ENCODE measurements around the gene PPM1D.

The PPM1D gene

DNA sequence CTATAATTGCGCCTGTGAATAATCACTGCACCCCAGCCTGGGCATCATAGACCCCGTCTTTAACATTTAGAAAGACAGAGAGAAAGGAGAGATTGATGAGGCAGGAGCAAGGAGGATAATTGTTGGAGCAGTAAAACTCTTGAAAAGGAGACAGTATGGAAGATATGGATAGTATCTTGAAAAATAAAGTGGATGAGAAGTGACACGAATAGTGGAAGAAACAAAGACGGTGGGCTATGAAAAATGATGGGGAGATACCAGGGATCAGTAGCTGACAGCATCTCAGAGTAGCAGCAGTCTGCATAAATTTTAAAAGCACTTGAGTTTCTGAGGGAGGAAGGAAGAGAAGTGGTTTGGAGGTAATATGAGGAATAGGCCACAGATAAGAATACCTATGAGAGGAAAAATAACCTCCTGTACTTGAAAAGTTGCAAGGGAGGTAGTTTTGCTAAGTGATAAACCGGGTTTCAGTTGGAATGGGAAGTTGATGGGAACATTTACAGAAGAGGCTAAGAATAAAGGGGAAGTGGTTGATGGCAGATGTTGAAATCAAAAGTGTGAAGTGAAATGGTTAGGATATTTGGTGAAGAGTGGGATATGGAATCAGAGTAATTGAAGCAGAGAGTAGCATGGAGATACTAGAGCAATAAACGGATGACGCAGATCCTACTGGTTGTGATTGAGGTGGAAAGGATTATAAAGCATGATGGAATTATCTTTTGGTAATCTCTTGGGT is 1.8 kb upstream of the PPM1D start (continued):
- TF ChIP-seq, protein P1, sequence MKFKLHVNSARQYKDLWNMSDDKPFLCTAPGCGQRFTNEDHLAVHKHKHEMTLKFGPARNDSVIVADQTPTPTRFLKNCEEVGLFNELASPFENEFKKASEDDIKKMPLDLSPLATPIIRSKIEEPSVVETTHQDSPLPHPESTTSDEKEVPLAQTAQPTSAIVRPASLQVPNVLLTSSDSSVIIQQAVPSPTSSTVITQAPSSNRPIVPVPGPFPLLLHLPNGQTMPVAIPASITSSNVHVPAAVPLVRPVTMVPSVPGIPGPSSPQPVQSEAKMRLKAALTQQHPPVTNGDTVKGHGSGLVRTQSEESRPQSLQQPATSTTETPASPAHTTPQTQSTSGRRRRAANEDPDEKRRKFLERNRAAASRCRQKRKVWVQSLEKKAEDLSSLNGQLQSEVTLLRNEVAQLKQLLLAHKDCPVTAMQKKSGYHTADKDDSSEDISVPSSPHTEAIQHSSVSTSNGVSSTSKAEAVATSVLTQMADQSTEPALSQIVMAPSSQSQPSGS (tag by site-specific recombination; IDR thresholded peaks at IDR 0.05; ENCODE audit: low read depth) = no peak
- TF ChIP-seq, protein P2, sequence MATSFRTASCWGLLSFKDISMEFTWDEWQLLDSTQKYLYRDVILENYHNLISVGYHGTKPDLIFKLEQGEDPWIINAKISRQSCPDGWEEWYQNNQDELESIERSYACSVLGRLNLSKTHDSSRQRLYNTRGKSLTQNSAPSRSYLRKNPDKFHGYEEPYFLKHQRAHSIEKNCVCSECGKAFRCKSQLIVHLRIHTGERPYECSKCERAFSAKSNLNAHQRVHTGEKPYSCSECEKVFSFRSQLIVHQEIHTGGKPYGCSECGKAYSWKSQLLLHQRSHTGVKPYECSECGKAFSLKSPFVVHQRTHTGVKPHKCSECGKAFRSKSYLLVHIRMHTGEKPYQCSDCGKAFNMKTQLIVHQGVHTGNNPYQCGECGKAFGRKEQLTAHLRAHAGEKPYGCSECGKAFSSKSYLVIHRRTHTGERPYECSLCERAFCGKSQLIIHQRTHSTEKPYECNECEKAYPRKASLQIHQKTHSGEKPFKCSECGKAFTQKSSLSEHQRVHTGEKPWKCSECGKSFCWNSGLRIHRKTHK (tag by site-specific recombination; IDR thresholded peaks at IDR 0.05) = no peak
- TF ChIP-seq ZNF221 (tag by site-specific recombination; IDR thresholded peaks at IDR 0.05; ENCODE audit: borderline replicate concordance) (no peak), ZNF362 (tag by site-specific recombination; IDR thresholded peaks at IDR 0.05) (no peak), ZSCAN23 (tag by site-specific recombination; IDR thresholded peaks at IDR 0.05) (no peak), ZNF792 (tag by site-specific recombination; IDR thresholded peaks at IDR 0.05) (no peak), ZNF660 (tag by site-specific recombination; IDR thresholded peaks at IDR 0.05) (no peak), ZNF138 (tag by site-specific recombination; IDR thresholded peaks at IDR 0.05; ENCODE audit: borderline replicate concordance) (no peak), SETDB1 (IDR thresholded peaks at IDR 0.05; ENCODE audit: insufficient read length, low read length) (no peak), ZSCAN18 (tag by site-specific recombination; IDR thresholded peaks at IDR 0.05) (no peak), ZNF830 (tag by site-specific recombination; IDR thresholded peaks at IDR 0.05; ENCODE audit: low read depth) (no peak), ZBTB48 (tag by site-specific recombination; IDR thresholded peaks at IDR 0.05) (no peak), ZNF791 (tag by site-specific recombination; IDR thresholded peaks at IDR 0.05) (no peak), ZBTB17 (tag by site-specific recombination; IDR thresholded peaks at IDR 0.05) (peak; percentile 98), ZNF776 (tag by site-specific recombination; IDR thresholded peaks at IDR 0.05; ENCODE audit: borderline replicate concordance) (no peak), ZNF174 (tag by site-specific recombination; IDR thresholded peaks at IDR 0.05) (no peak), ZNF837 (tag by site-specific recombination; IDR thresholded peaks at IDR 0.05) (no peak), ZNF169 (tag by site-specific recombination; IDR thresholded peaks at IDR 0.05) (no peak), ZNF335 (tag by site-specific recombination; conservative IDR thresholded peaks at IDR 0.05) (0 out of 2 replicates have a peak, but pooled peaks have one; percentile 25), HOXA7 (CRISPR knock-in tag; IDR thresholded peaks at IDR 0.05; ENCODE audit: borderline replicate concordance) (no peak), BCL6B (tag by site-specific recombination; IDR thresholded peaks at IDR 0.05) (no peak), ZNF148 (tag by site-specific recombination; IDR thresholded peaks at IDR 0.05; ENCODE audit: borderline replicate concordance) (no peak), ZNF571 (tag by site-specific recombination; IDR thresholded peaks at IDR 0.05) (no peak), KLF1 (tag by site-specific recombination; IDR thresholded peaks at IDR 0.05) (no peak), ZNF184 (tag by site-specific recombination; IDR thresholded peaks at IDR 0.05) (no peak)
- TF ChIP-seq, protein P3, sequence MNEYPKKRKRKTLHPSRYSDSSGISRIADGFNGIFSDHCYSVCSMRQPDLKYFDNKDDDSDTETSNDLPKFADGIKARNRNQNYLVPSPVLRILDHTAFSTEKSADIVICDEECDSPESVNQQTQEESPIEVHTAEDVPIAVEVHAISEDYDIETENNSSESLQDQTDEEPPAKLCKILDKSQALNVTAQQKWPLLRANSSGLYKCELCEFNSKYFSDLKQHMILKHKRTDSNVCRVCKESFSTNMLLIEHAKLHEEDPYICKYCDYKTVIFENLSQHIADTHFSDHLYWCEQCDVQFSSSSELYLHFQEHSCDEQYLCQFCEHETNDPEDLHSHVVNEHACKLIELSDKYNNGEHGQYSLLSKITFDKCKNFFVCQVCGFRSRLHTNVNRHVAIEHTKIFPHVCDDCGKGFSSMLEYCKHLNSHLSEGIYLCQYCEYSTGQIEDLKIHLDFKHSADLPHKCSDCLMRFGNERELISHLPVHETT (tag by site-specific recombination; IDR thresholded peaks at IDR 0.05) = no peak
- TF ChIP-seq, protein P4, sequence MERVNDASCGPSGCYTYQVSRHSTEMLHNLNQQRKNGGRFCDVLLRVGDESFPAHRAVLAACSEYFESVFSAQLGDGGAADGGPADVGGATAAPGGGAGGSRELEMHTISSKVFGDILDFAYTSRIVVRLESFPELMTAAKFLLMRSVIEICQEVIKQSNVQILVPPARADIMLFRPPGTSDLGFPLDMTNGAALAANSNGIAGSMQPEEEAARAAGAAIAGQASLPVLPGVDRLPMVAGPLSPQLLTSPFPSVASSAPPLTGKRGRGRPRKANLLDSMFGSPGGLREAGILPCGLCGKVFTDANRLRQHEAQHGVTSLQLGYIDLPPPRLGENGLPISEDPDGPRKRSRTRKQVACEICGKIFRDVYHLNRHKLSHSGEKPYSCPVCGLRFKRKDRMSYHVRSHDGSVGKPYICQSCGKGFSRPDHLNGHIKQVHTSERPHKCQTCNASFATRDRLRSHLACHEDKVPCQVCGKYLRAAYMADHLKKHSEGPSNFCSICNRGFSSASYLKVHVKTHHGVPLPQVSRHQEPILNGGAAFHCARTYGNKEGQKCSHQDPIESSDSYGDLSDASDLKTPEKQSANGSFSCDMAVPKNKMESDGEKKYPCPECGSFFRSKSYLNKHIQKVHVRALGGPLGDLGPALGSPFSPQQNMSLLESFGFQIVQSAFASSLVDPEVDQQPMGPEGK (tag by site-specific recombination; IDR thresholded peaks at IDR 0.05) = no peak

Data from HEK293 (cell line).